ENCODE data around the gene PKIG. TPM values are rescaled to one million over a fixed set of nuclear protein-coding genes. Genes with fewer than 3 reads are reported as not detected.

Gene PKIG
- total RNA-seq, 1 experiment from 2014 or later, result 20.1 TPM

- BruUV-seq (replicated peaks), result no TSS peak
- Histone ChIP-seq H3K4me1 (ENCODE audit: control insufficient read depth in 1 of 2, insufficient read depth in 2 of 2, low read length in 2 of 2) (peaks cover 5 to 13% of the 10 kb centered on the region in 2 experiments), H3K4me3 (replicated peaks in 1 of 2; ENCODE audit: low read depth in 1 of 2, low read length in 2 of 2) (no peak overlapping the region), H3K36me3 (ENCODE audit: control insufficient read depth in 1 of 2, insufficient read depth in 2 of 2, low read length in 2 of 2) (peaks cover 0 to 4% of the 10 kb centered on the region in 2 experiments; a peak in 1 of 4 replicates), H2AFZ (ENCODE audit: low read depth, low read length, poor library complexity, severe bottlenecking) (no peak overlapping the region), H3K9me2 (ENCODE audit: insufficient read depth) (no peaks in the 10 kb centered on the region), H3K27me3 (ENCODE audit: insufficient read depth, low read length) (no peaks in the 10 kb centered on the region), H3K9me3 (ENCODE audit: control insufficient read depth in 1 of 2, insufficient read depth in 1 of 2, low read depth in 1 of 2, low read length in 2 of 2) (no peaks in the 10 kb centered on the region), H3K9ac (ENCODE audit: low read length) (no peak overlapping the region), H4K20me1 (ENCODE audit: insufficient read depth) (no peaks in the 10 kb centered on the region), H3K4me2 (ENCODE audit: low read length) (no peak overlapping the region), H3K27ac (ENCODE audit: low read depth, low read length) (no peak overlapping the region), H3K79me2 (ENCODE audit: insufficient read depth, low read length) (no peaks in the 10 kb centered on the region)
- CTCF ChIA-PET, result no interaction called here
- intact Hi-C loops (cut with micrococcal nuclease), result no loop called here
- RAD21 ChIA-PET (ENCODE audit: low non-redundant PET in 1 of 2, low total read pairs in 2 of 2, uncharacterized antibody in 2 of 2, unreplicated experiment in 2 of 2), result no interaction called here
- POLR2A ChIA-PET, result no interaction called here
- no peak for DNase-seq (ENCODE audit: low read depth, low spot score)
- TF ChIP-seq TCF7L2 (IDR thresholded peaks at IDR 0.05; ENCODE audit: borderline replicate concordance, extremely low read depth, insufficient read depth, insufficient read length) (no peak), RAD21 (IDR thresholded peaks at IDR 0.05; ENCODE audit: low read depth) (no peak), REST (IDR thresholded peaks at IDR 0.05; ENCODE audit: low read depth) (no peak), ZFX (IDR thresholded peaks at IDR 0.05) (no peak), CEBPB (IDR thresholded peaks at IDR 0.05; ENCODE audit: low read depth) (no peak), CBX3 (IDR thresholded peaks at IDR 0.05; ENCODE audit: low read depth) (no peak), CTCF (IDR thresholded peaks at IDR 0.05 in 2 of 3, conservative IDR thresholded peaks at IDR 0.05 in 1 of 3; ENCODE audit: borderline replicate concordance in 1 of 3, insufficient read depth in 1 of 3, low read depth in 2 of 3, low read length in 2 of 3) (no peak), ZBTB33 (IDR thresholded peaks at IDR 0.05; ENCODE audit: extremely low read depth, insufficient replicate concordance, low read length) (no peak), YY1 (IDR thresholded peaks at IDR 0.05; ENCODE audit: extremely low read depth, insufficient replicate concordance, low read depth, low read length) (no peak), SP1 (IDR thresholded peaks at IDR 0.05; ENCODE audit: low read depth) (no peak), SRF (IDR thresholded peaks at IDR 0.05; ENCODE audit: low read depth) (no peak), JUND (IDR thresholded peaks at IDR 0.05) (no peak), EGR1 (IDR thresholded peaks at IDR 0.05; ENCODE audit: low read depth) (no peak), MAX (IDR thresholded peaks at IDR 0.05) (no peak), SIN3A (IDR thresholded peaks at IDR 0.05; ENCODE audit: low read depth) (no peak), ZNF274 (IDR thresholded peaks at IDR 0.05; ENCODE audit: low read depth, low read length) (no peak), EZH2 (IDR thresholded peaks at IDR 0.05) (no peak), EZH2phosphoT487 (IDR thresholded peaks at IDR 0.05; ENCODE audit: borderline replicate concordance) (no peak), POLR2A (IDR thresholded peaks at IDR 0.05; ENCODE audit: borderline replicate concordance, extremely low read depth, insufficient read depth, insufficient read length) (no peak), ELF1 (IDR thresholded peaks at IDR 0.05; ENCODE audit: borderline replicate concordance, low read depth) (no peak)
- ATAC-seq, result no peak
These were observed 31.2 kb downstream of the PKIG start for GRCh38 chr20:44613575-44613974.
